ENCODE results near the gene QPCTL. TPM values are rescaled to one million over a fixed set of nuclear protein-coding genes. Genes with fewer than 3 reads are reported as not detected.
"Not testable (repeated sequence)": the region's sequence is repeated elsewhere in the genome, so short reads cannot be mapped to it uniquely, and the experiment has no call there.

Gene QPCTL
- total RNA-seq, 1 donor from 2014 or later, result 11.9 TPM

- Mint-ChIP-seq H3K27me3 (ENCODE audit: low read depth) (no peaks in the 10 kb centered on the region), H3K4me1 (ENCODE audit: low read depth) (peaks cover 7% of the 10 kb centered on the region), H3K9me3 (ENCODE audit: low read depth) (no peaks in the 10 kb centered on the region), H3K36me3 (ENCODE audit: low read depth) (no peaks in the 10 kb centered on the region), H3K27ac (ENCODE audit: unreplicated experiment) (no peak overlapping the region), H3K4me3 (ENCODE audit: unreplicated experiment) (no peak overlapping the region)
- no peak for DNase-seq (ENCODE audit: low spot score)
- TF ChIP-seq, protein P1, sequence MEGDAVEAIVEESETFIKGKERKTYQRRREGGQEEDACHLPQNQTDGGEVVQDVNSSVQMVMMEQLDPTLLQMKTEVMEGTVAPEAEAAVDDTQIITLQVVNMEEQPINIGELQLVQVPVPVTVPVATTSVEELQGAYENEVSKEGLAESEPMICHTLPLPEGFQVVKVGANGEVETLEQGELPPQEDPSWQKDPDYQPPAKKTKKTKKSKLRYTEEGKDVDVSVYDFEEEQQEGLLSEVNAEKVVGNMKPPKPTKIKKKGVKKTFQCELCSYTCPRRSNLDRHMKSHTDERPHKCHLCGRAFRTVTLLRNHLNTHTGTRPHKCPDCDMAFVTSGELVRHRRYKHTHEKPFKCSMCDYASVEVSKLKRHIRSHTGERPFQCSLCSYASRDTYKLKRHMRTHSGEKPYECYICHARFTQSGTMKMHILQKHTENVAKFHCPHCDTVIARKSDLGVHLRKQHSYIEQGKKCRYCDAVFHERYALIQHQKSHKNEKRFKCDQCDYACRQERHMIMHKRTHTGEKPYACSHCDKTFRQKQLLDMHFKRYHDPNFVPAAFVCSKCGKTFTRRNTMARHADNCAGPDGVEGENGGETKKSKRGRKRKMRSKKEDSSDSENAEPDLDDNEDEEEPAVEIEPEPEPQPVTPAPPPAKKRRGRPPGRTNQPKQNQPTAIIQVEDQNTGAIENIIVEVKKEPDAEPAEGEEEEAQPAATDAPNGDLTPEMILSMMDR (IDR thresholded peaks at IDR 0.05), result no peak
These were observed 50.5 kb downstream of the QPCTL start for GRCh38 chr19:45742969-45743368.

- Mint-ChIP-seq H3K36me3 (ENCODE audit: low read depth) (no peaks in the 10 kb centered on the region), H3K4me1 (ENCODE audit: low read depth) (peaks cover 7% of the 10 kb centered on the region), H3K27ac (ENCODE audit: unreplicated experiment) (no peak overlapping the region), H3K9me3 (ENCODE audit: low read depth) (no peaks in the 10 kb centered on the region), H3K4me3 (ENCODE audit: unreplicated experiment) (no peak overlapping the region), H3K27me3 (ENCODE audit: low read depth) (no peaks in the 10 kb centered on the region)
- TF ChIP-seq, protein P1 (IDR thresholded peaks at IDR 0.05), result no peak
- DNase-seq (ENCODE audit: low spot score), result no peak
These were observed 53.1 kb downstream of the QPCTL start for GRCh38 chr19:45745606-45746005.

DNA sequence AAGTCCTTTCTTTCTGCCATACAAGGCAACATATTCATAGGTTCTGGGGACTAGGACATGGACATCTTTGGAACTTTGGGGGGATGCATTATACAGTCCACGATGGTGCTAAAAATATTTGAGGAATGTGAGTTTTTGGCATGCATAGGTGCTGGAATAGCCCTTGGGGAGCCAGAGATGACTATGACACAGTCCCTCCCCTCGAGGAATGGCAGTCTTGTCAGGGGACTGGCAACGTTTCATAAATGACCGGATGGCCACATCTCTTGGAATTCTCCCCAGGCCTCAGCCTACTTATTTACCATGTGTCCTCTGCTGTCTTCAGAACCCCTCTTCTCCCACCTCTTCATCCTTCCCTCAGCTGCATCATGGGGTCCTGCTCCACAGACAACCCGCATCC is 54.4 kb downstream of the QPCTL start:
- H3K27me3 Mint-ChIP-seq (ENCODE audit: low read depth), result no peaks in the 10 kb centered on the region
- H3K4me3 Mint-ChIP-seq (ENCODE audit: unreplicated experiment), result no peak overlapping the region
- DNase-seq (ENCODE audit: low spot score), result no peak
- H3K27ac Mint-ChIP-seq (ENCODE audit: unreplicated experiment), result no peak overlapping the region
- TF ChIP-seq, protein P1 (IDR thresholded peaks at IDR 0.05), result no peak
- no peaks in the 10 kb centered on the region for H3K36me3 Mint-ChIP-seq (ENCODE audit: low read depth)
- no peaks in the 10 kb centered on the region for H3K9me3 Mint-ChIP-seq (ENCODE audit: low read depth)
- H3K4me1 Mint-ChIP-seq (ENCODE audit: low read depth), result peaks cover 7% of the 10 kb centered on the region

DNA sequence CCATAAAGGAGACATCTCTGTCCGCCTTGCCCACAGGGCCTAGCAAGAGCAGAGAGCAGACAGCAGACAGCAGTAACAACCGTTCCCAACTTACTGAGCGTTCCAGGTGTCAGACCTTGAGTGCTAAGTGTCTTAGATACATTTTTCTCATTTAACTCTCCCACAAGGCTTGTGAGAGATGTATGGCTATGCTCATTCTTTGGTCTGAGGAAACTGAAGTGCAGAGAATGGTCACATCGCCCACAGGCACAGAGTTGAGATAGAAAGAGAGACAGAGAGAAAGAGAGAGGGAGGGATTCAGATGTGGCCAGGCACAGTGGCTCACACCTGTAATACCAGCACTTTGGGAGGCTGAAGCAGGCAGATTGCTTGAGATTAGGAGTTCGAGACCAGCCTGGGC is 55.0 kb downstream of the QPCTL start:
- H3K4me1 Mint-ChIP-seq (ENCODE audit: low read depth), result peaks cover 7% of the 10 kb centered on the region
- DNase-seq (ENCODE audit: low spot score), result no peak
- no peak overlapping the region for H3K4me3 Mint-ChIP-seq (ENCODE audit: unreplicated experiment)
- TF ChIP-seq, protein P1 (IDR thresholded peaks at IDR 0.05), result no peak
- no peaks in the 10 kb centered on the region for H3K9me3 Mint-ChIP-seq (ENCODE audit: low read depth)
- H3K36me3 Mint-ChIP-seq (ENCODE audit: low read depth), result no peaks in the 10 kb centered on the region
- no peak overlapping the region for H3K27ac Mint-ChIP-seq (ENCODE audit: unreplicated experiment)
- no peaks in the 10 kb centered on the region for H3K27me3 Mint-ChIP-seq (ENCODE audit: low read depth)

GRCh38 chr19:45751483-45751882 is 59.0 kb downstream of the QPCTL start:
- not testable (repeated sequence) for H3K4me3 Mint-ChIP-seq (ENCODE audit: unreplicated experiment); H3K36me3 Mint-ChIP-seq (ENCODE audit: low read depth); DNase-seq (ENCODE audit: low spot score); H3K27me3 Mint-ChIP-seq (ENCODE audit: low read depth); H3K9me3 Mint-ChIP-seq (ENCODE audit: low read depth); H3K4me1 Mint-ChIP-seq (ENCODE audit: low read depth); H3K27ac Mint-ChIP-seq (ENCODE audit: unreplicated experiment)

DNA sequence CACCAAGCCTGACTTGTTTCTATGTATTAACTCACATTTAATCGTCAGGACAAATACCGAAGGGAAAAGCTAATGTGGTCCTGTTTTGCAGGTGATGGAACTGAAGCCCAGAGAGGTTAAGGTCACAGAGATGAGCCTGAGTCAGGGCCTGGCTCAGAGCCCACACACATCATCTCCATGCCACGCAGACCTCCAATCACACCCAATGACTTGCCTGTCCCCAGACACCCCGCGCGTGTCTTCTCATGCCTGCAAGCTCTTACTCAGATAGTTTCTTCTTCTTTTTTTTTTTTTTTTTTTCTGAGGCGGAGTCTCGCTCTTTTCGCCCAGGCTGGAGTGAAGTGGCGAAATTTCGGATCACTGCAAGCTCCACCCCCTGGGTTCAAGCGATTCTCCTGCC is 60.2 kb downstream of the QPCTL start:
- no peak for DNase-seq (ENCODE audit: low spot score)
- no peaks in the 10 kb centered on the region for H3K9me3 Mint-ChIP-seq (ENCODE audit: low read depth)

More for the DNA sequence above, 60.2 kb downstream of the QPCTL start:
- Mint-ChIP-seq H3K4me3 (ENCODE audit: unreplicated experiment) (no peak overlapping the region), H3K4me1 (ENCODE audit: low read depth) (no peaks in the 10 kb centered on the region), H3K36me3 (ENCODE audit: low read depth) (no peaks in the 10 kb centered on the region), H3K27ac (ENCODE audit: unreplicated experiment) (no peak overlapping the region), H3K27me3 (ENCODE audit: low read depth) (no peaks in the 10 kb centered on the region)
- TF ChIP-seq, protein P1 (IDR thresholded peaks at IDR 0.05), result no peak
